Psoas muscle (tissue), 8 donors: ENCODE results near the gene IRF6. TPM values are rescaled to one million over a fixed set of nuclear protein-coding genes. Genes with fewer than 3 reads are reported as not detected.
A peak's percentile ranks its signal among the peaks of the same experiment; 100 is the strongest.

Experiments used
- ATAC-seq, 4 donors: fragments of 200-7000 bp; cut with Tn5 transposase; one replicate each; pipeline ENCODE4 v1.9.1; 2020; ENCODE audit warnings: moderate library complexity in 3 of 4, mild to moderate bottlenecking in 2 of 4
- DNase-seq, 2 donors: peaks; one replicate each; pipeline ENCODE4 v3.0.0-alpha.2; 2020
- H3K27ac ChIP-seq: fragments of 200-600 bp; one replicate; pipeline ENCODE4 v1.8.0; 2022
- H3K27me3 ChIP-seq, 3 donors: fragments of 200-600 bp in 1 of 3; one replicate each; pipeline versions ENCODE4 v1.6.1 to v1.8.0; 2013 to 2022; ENCODE audit warnings: low read length in 2 of 3, mild to moderate bottlenecking in 2 of 3, moderate library complexity in 1 of 3; ENCODE audit not compliant: insufficient read depth in 3 of 3
- H3K36me3 ChIP-seq, 2 donors: fragments of 200-600 bp in 1 of 2; one replicate each; pipeline versions ENCODE4 v1.6.1 to v1.8.0; 2013 to 2022; ENCODE audit warnings: low read depth in 1 of 2, mild to moderate bottlenecking in 1 of 2, moderate library complexity in 1 of 2; ENCODE audit not compliant: insufficient read depth in 1 of 2
- H3K4me1 ChIP-seq: fragments of 200-600 bp; one replicate; pipeline ENCODE4 v1.8.0; 2022
- H3K4me3 ChIP-seq: fragments of 200-600 bp; one replicate; pipeline ENCODE4 v1.8.0; 2022; ENCODE audit warnings: mild to moderate bottlenecking
- H3K9me3 ChIP-seq: fragments of 200-600 bp; one replicate; pipeline ENCODE4 v1.8.0; 2022
- CTCF ChIP-seq: fragments of 200-600 bp; IDR thresholded peaks from one replicate; pipeline ENCODE4 v1.8.0; 2022; ENCODE audit warnings: antibody characterized with exemption
- WGBS, 3 donors: extraction: QIAGEN DNeasy Blood & Tissue Kit; methylation state at CpG; one replicate each; pipeline versions ENCODE4 v1.1.6 to v1.1.7; 2013; 5-methylcytosine and 5-hydroxymethylcytosine counted together
- intact Hi-C, 2 donors: fragments of 100-400 bp; cut with DNase I; formaldehyde crosslinking; loops; one replicate each; pipeline versions ENCODE4 v1.11.0 to v1.14.2; 2022
- polyA plus RNA-seq, 3 donors: library from polyadenylated mRNA; stranded (reverse); fragments of 200-250 nt; gene quantifications; one replicate each; pipeline ENCODE4 v1.2.3, GENCODE V29; 2013
- total RNA-seq, 4 donors: library from RNA; stranded (reverse); fragmentation: NEBNext Ultra II Directional in 2 of 4; extraction: Animal tissue kit (Norgen Biotek cat#: 25700) in 2 of 4; gene quantifications; one replicate each; pipeline versions ENCODE4 v1.2.1 to v1.2.4, GENCODE V29; 2021 to 2023
- donor health status: healthy with polysubstance abuse.
- donor health status: DM: no; HTN: no; CAD: no; lungs with moderate emphysema.
- donor health status: Bipolar disorder and iron deficiency.
- donor health status: healthy.
- donor health status: DM: yes; HTN: yes; CAD: no.
- donor health status: DM: no; HTN: no; CAD: no.
- donor health status: DM: no; HTN: no; CAD: no.
- donor health status: DM: yes; HTN: yes; CAD: no.

The IRF6 gene
- total and polyA plus RNA-seq, 7 donors = 0.26 to 5.1 (median 0.37) TPM; not detected in 1

- H3K9me3 ChIP-seq = no peaks in the 10 kb centered on the region
- no peak for DNase-seq
- no peak for TF ChIP-seq CTCF
- no peak overlapping the region for H3K27ac ChIP-seq
- H3K36me3 ChIP-seq = no peaks in the 10 kb centered on the region
- H3K27me3 ChIP-seq = no peaks in the 10 kb centered on the region
- no peak for ATAC-seq
- no peaks in the 10 kb centered on the region for H3K4me1 ChIP-seq
- no peak overlapping the region for H3K4me3 ChIP-seq
- intact Hi-C loops = no loop called here
Observed at GRCh38 chr1:209767706-209768105, 38.2 kb downstream of the IRF6 start.

GRCh38 chr1:209767096-209767495 is 38.8 kb downstream of the IRF6 start:
- no peak overlapping the region for H3K4me3 ChIP-seq
- H3K27me3 ChIP-seq = no peaks in the 10 kb centered on the region
- TF ChIP-seq CTCF = no peak
- H3K9me3 ChIP-seq = no peaks in the 10 kb centered on the region
- H3K27ac ChIP-seq = no peak overlapping the region
- intact Hi-C loops = no loop called here
- DNase-seq (no peak), ATAC-seq (no peak)
- H3K4me1 ChIP-seq = no peaks in the 10 kb centered on the region
- H3K36me3 ChIP-seq = no peaks in the 10 kb centered on the region

- DNase-seq = no peak
- intact Hi-C loops = no loop called here
- Histone ChIP-seq H3K36me3 (no peaks in the 10 kb centered on the region), H3K4me3 (no peak overlapping the region), H3K27me3 (no peaks in the 10 kb centered on the region), H3K27ac (no peak overlapping the region), H3K9me3 (no peaks in the 10 kb centered on the region), H3K4me1 (no peaks in the 10 kb centered on the region)
- no peak for ATAC-seq
- no peak for TF ChIP-seq CTCF
- 73 to 86% (median 73%) methylated on average over 2 of the region's 2 CpGs for WGBS, 3 donors
Observed at GRCh38 chr1:209766051-209766450, 39.9 kb downstream of the IRF6 start.

GRCh38 chr1:209761011-209761635 is 44.8 kb downstream of the IRF6 start:
- intact Hi-C loops = no loop called here
- H3K9me3 ChIP-seq = no peaks in the 10 kb centered on the region
- H3K4me1 ChIP-seq = no peaks in the 10 kb centered on the region
- no peak overlapping the region for H3K4me3 ChIP-seq
- H3K27ac ChIP-seq = no peak overlapping the region
- no peaks in the 10 kb centered on the region for H3K36me3 ChIP-seq
- no peaks in the 10 kb centered on the region for H3K27me3 ChIP-seq
- DNase-seq (no peak), ATAC-seq (no peak)
- TF ChIP-seq CTCF = no peak

- Histone ChIP-seq H3K9me3 (no peaks in the 10 kb centered on the region), H3K27ac (no peak overlapping the region), H3K27me3 (no peaks in the 10 kb centered on the region), H3K4me1 (no peaks in the 10 kb centered on the region), H3K4me3 (no peak overlapping the region), H3K36me3 (no peaks in the 10 kb centered on the region)
- intact Hi-C loops = no loop called here
- DNase-seq = no peak
- ATAC-seq = peak in 3 of 4 donors; percentile 32 to 46 (median 45)
- WGBS, 3 donors = 36 to 58% (median 50%) methylated on average over 12 of the region's 12 CpGs
- no peak for TF ChIP-seq CTCF
Observed at GRCh38 chr1:209759829-209760359, 46.0 kb downstream of the IRF6 start.
